ENCODE results near the gene USP1. TPM values are rescaled to one million over a fixed set of nuclear protein-coding genes. Genes with fewer than 3 reads are reported as not detected.

USP1 gene
- total RNA-seq, 3 donors from 2014 or later (not counting 1 experiment from before 2014, with no cell fraction given) = 22.1 to 34.0 (median 26.8) TPM

GRCh38 chr1:62424411-62424810 is 12.4 kb upstream of the USP1 start:
- ATAC-seq (no peak), DNase-seq (no peak)
- no peaks in the 10 kb centered on the region for H3K36me3 Mint-ChIP-seq
- Histone ChIP-seq H3K36me3 (ENCODE audit: control insufficient read depth, insufficient read depth, low read length) (no peaks in the 10 kb centered on the region), H3K9me3 (ENCODE audit: control insufficient read depth, insufficient read depth, low read length) (no peaks in the 10 kb centered on the region), H3K4me1 (ENCODE audit: control insufficient read depth, insufficient read depth, low read length) (no peaks in the 10 kb centered on the region), H3K27me3 (ENCODE audit: control insufficient read depth, insufficient read depth, low read length) (no peaks in the 10 kb centered on the region), H3K27ac (ENCODE audit: low read length) (no peak overlapping the region), H3K4me3 (ENCODE audit: low read length) (no peak overlapping the region)
- no peak overlapping the region for H3K4me3 Mint-ChIP-seq
- no peak for TF ChIP-seq CTCF (IDR thresholded peaks at IDR 0.05)
- H3K9me3 Mint-ChIP-seq = no peaks in the 10 kb centered on the region
- intact Hi-C loops (cut with micrococcal nuclease) = no loop called here
- H3K27ac Mint-ChIP-seq = no peak overlapping the region
- no peaks in the 10 kb centered on the region for H3K27me3 Mint-ChIP-seq (ENCODE audit: low read depth in 2 of 2)
- no peaks in the 10 kb centered on the region for H3K4me1 Mint-ChIP-seq
- 89% methylated on average over 4 of the region's 4 CpGs for WGBS (ENCODE audit: insufficient coverage)

- intact Hi-C loops (cut with micrococcal nuclease) = no loop called here
- no peak for DNase-seq
Observed at GRCh38 chr1:62425041-62425440, 11.8 kb upstream of the USP1 start.

GRCh38 chr1:62426237-62426636 is 10.6 kb upstream of the USP1 start:
- no peaks in the 10 kb centered on the region for H3K36me3 ChIP-seq (ENCODE audit: control insufficient read depth, insufficient read depth, low read length)
- no peaks in the 10 kb centered on the region for H3K27me3 ChIP-seq (ENCODE audit: control insufficient read depth, insufficient read depth, low read length)
- H3K4me3 Mint-ChIP-seq = no peak overlapping the region
- no peaks in the 10 kb centered on the region for H3K36me3 Mint-ChIP-seq
- no peak overlapping the region for H3K27ac Mint-ChIP-seq
- no peaks in the 10 kb centered on the region for H3K9me3 ChIP-seq (ENCODE audit: control insufficient read depth, insufficient read depth, low read length)
- no peaks in the 10 kb centered on the region for H3K9me3 Mint-ChIP-seq
- H3K4me3 ChIP-seq (ENCODE audit: low read length) = no peak overlapping the region
- H3K4me1 ChIP-seq (ENCODE audit: control insufficient read depth, insufficient read depth, low read length) = no peaks in the 10 kb centered on the region
- WGBS (ENCODE audit: insufficient coverage) = 26% methylated on average over 3 of the region's 3 CpGs
- no peak overlapping the region for H3K27ac ChIP-seq (ENCODE audit: low read length)
- no peak for TF ChIP-seq CTCF (IDR thresholded peaks at IDR 0.05)
- ATAC-seq = no peak
- intact Hi-C loops (cut with micrococcal nuclease) = no loop called here
- H3K27me3 Mint-ChIP-seq (ENCODE audit: low read depth in 2 of 2) = no peaks in the 10 kb centered on the region
- H3K4me1 Mint-ChIP-seq = no peaks in the 10 kb centered on the region
- no peak for DNase-seq

More at GRCh38 chr1:62425041-62425440, 11.8 kb upstream of the USP1 start:
- Histone ChIP-seq H3K4me3 (ENCODE audit: low read length) (no peak overlapping the region), H3K36me3 (ENCODE audit: control insufficient read depth, insufficient read depth, low read length) (no peaks in the 10 kb centered on the region), H3K27ac (ENCODE audit: low read length) (no peak overlapping the region), H3K27me3 (ENCODE audit: control insufficient read depth, insufficient read depth, low read length) (no peaks in the 10 kb centered on the region), H3K9me3 (ENCODE audit: control insufficient read depth, insufficient read depth, low read length) (no peaks in the 10 kb centered on the region), H3K4me1 (ENCODE audit: control insufficient read depth, insufficient read depth, low read length) (no peaks in the 10 kb centered on the region)
- Mint-ChIP-seq H3K36me3 (no peaks in the 10 kb centered on the region), H3K4me1 (no peaks in the 10 kb centered on the region), H3K27me3 (ENCODE audit: low read depth in 2 of 2) (no peaks in the 10 kb centered on the region), H3K27ac (no peak overlapping the region), H3K4me3 (no peak overlapping the region), H3K9me3 (no peaks in the 10 kb centered on the region)
- ATAC-seq = no peak
- no peak for TF ChIP-seq CTCF (IDR thresholded peaks at IDR 0.05)
- 88% methylated on average over 5 of the region's 5 CpGs for WGBS (ENCODE audit: insufficient coverage)

- H3K36me3 ChIP-seq (ENCODE audit: control insufficient read depth, insufficient read depth, low read length) = no peaks in the 10 kb centered on the region
- H3K9me3 ChIP-seq (ENCODE audit: control insufficient read depth, insufficient read depth, low read length) = no peaks in the 10 kb centered on the region
- H3K4me3 ChIP-seq (ENCODE audit: low read length) = no peak overlapping the region
- H3K27me3 ChIP-seq (ENCODE audit: control insufficient read depth, insufficient read depth, low read length) = no peaks in the 10 kb centered on the region
- Mint-ChIP-seq H3K4me3 (no peak overlapping the region), H3K36me3 (no peaks in the 10 kb centered on the region), H3K27me3 (ENCODE audit: low read depth in 2 of 2) (no peaks in the 10 kb centered on the region), H3K27ac (no peak overlapping the region), H3K9me3 (no peaks in the 10 kb centered on the region), H3K4me1 (no peaks in the 10 kb centered on the region)
- no peak for ATAC-seq
- DNase-seq = no peak
- no peaks in the 10 kb centered on the region for H3K4me1 ChIP-seq (ENCODE audit: control insufficient read depth, insufficient read depth, low read length)
- 93% methylated on average over 1 of the region's 1 CpG for WGBS (ENCODE audit: insufficient coverage)
- H3K27ac ChIP-seq (ENCODE audit: low read length) = no peak overlapping the region
- intact Hi-C loops (cut with micrococcal nuclease) = no loop called here
- no peak for TF ChIP-seq CTCF (IDR thresholded peaks at IDR 0.05)
Observed at GRCh38 chr1:62426794-62427193, 10.1 kb upstream of the USP1 start.

Data from natural killer cell (primary cell).